ENCODE measurements around the gene ZNF70. TPM values are rescaled to one million over a fixed set of nuclear protein-coding genes. Genes with fewer than 3 reads are reported as not detected.

Gene ZNF70
- total RNA-seq, 2 experiments from 2014 or later, result 1.3 to 1.9 TPM

GRCh38 chr22:23692598-23693291 lies 58.2 kb downstream of the ZNF70 start:
- peaks cover 31% of the 10 kb centered on the region for H3K36me3 ChIP-seq (ENCODE audit: insufficient read depth, low read length)
- no peaks in the 10 kb centered on the region for H3K27me3 ChIP-seq (ENCODE audit: control insufficient read depth in 1 of 2, insufficient read depth in 2 of 2, low read length in 2 of 2)
- peaks cover 35% of the 10 kb centered on the region for H3K4me1 Mint-ChIP-seq (ENCODE audit: low read depth)
- DNase-seq, result no peak
- peak overlapping the region; percentile 25 for H3K4me3 Mint-ChIP-seq
- H3K4me3 ChIP-seq (ENCODE audit: low read length), result no peak overlapping the region
- TF ChIP-seq, protein P1, sequence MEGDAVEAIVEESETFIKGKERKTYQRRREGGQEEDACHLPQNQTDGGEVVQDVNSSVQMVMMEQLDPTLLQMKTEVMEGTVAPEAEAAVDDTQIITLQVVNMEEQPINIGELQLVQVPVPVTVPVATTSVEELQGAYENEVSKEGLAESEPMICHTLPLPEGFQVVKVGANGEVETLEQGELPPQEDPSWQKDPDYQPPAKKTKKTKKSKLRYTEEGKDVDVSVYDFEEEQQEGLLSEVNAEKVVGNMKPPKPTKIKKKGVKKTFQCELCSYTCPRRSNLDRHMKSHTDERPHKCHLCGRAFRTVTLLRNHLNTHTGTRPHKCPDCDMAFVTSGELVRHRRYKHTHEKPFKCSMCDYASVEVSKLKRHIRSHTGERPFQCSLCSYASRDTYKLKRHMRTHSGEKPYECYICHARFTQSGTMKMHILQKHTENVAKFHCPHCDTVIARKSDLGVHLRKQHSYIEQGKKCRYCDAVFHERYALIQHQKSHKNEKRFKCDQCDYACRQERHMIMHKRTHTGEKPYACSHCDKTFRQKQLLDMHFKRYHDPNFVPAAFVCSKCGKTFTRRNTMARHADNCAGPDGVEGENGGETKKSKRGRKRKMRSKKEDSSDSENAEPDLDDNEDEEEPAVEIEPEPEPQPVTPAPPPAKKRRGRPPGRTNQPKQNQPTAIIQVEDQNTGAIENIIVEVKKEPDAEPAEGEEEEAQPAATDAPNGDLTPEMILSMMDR (IDR thresholded peaks at IDR 0.05), result no peak
- H3K36me3 Mint-ChIP-seq (ENCODE audit: low read depth), result peaks cover 52% of the 10 kb centered on the region
- H3K27ac Mint-ChIP-seq, result peak overlapping the region; percentile 97
- H3K27ac ChIP-seq (ENCODE audit: low read depth in 1 of 2, low read length in 2 of 2), result no peak overlapping the region
- ChIA-PET CTCF (no interaction called here), POLR2A (no interaction called here)
- H3K27me3 Mint-ChIP-seq, result no peaks in the 10 kb centered on the region
- H3K9me3 Mint-ChIP-seq, result no peaks in the 10 kb centered on the region
- H3K9me3 ChIP-seq (ENCODE audit: control insufficient read depth in 1 of 2, insufficient read depth in 1 of 2, low read length in 2 of 2), result no peaks in the 10 kb centered on the region
- intact Hi-C loops (cut with DNase I, micrococcal nuclease), result loop anchor here in 1 of 2 experiments (10.0 kb wide), 1 partner anchor 548 kb away; the partner anchor contains the start of genes RAB36 and RSPH14
- H3K4me1 ChIP-seq (ENCODE audit: insufficient read depth, low read length), result peaks cover 42% of the 10 kb centered on the region
- ATAC-seq (ENCODE audit: poor library complexity), result no peak

- Histone ChIP-seq H3K36me3 (ENCODE audit: insufficient read depth, low read length) (peaks cover 31% of the 10 kb centered on the region), H3K4me3 (ENCODE audit: low read length) (no peak overlapping the region), H3K9me3 (ENCODE audit: control insufficient read depth in 1 of 2, insufficient read depth in 1 of 2, low read length in 2 of 2) (no peaks in the 10 kb centered on the region), H3K27ac (ENCODE audit: low read depth in 1 of 2, low read length in 2 of 2) (no peak overlapping the region), H3K27me3 (ENCODE audit: control insufficient read depth in 1 of 2, insufficient read depth in 2 of 2, low read length in 2 of 2) (no peaks in the 10 kb centered on the region), H3K4me1 (ENCODE audit: insufficient read depth, low read length) (peaks cover 33% of the 10 kb centered on the region)
- ATAC-seq (ENCODE audit: poor library complexity) (no peak), DNase-seq (no peak)
- intact Hi-C loops (cut with DNase I, micrococcal nuclease), result loop anchor here in 1 of 2 experiments (10.0 kb wide), 1 partner anchor 547 kb away; the partner anchor contains the start of genes RAB36 and RSPH14
- ChIA-PET POLR2A (interaction anchor here (1.1 kb wide), 1 partner anchor 95 kb away, joined by 3 read pairs; the partner anchor contains the start of gene SMARCB1), CTCF (no interaction called here)
- Mint-ChIP-seq H3K27ac (peak overlapping the region; percentile 62), H3K27me3 (no peaks in the 10 kb centered on the region), H3K9me3 (no peaks in the 10 kb centered on the region), H3K36me3 (ENCODE audit: low read depth) (peaks cover 47% of the 10 kb centered on the region), H3K4me3 (no peak overlapping the region), H3K4me1 (ENCODE audit: low read depth) (peaks cover 27% of the 10 kb centered on the region)
- TF ChIP-seq, protein P1 (IDR thresholded peaks at IDR 0.05), result no peak
Observed at GRCh38 chr22:23691748-23692423, 59.0 kb downstream of the ZNF70 start.

- CTCF ChIA-PET, result no interaction called here
- no peaks in the 10 kb centered on the region for H3K27me3 ChIP-seq (ENCODE audit: control insufficient read depth in 1 of 2, insufficient read depth in 2 of 2, low read length in 2 of 2)
- H3K36me3 ChIP-seq (ENCODE audit: insufficient read depth, low read length), result peaks cover 31% of the 10 kb centered on the region
- DNase-seq (no peak), ATAC-seq (ENCODE audit: poor library complexity) (no peak)
- Mint-ChIP-seq H3K27me3 (no peaks in the 10 kb centered on the region), H3K36me3 (ENCODE audit: low read depth) (peaks cover 38% of the 10 kb centered on the region), H3K27ac (peak within 1 kb of the TSS; percentile 62), H3K9me3 (no peaks in the 10 kb centered on the region), H3K4me1 (ENCODE audit: low read depth) (peaks cover 17% of the 10 kb centered on the region), H3K4me3 (no peak within 1 kb of the TSS)
- no peak within 1 kb of the TSS for H3K4me3 ChIP-seq (ENCODE audit: low read length)
- POLR2A ChIA-PET, result no interaction called here
- H3K27ac ChIP-seq (ENCODE audit: low read depth in 1 of 2, low read length in 2 of 2), result no peak within 1 kb of the TSS
- H3K4me1 ChIP-seq (ENCODE audit: insufficient read depth, low read length), result peaks cover 21% of the 10 kb centered on the region
- H3K9me3 ChIP-seq (ENCODE audit: control insufficient read depth in 1 of 2, insufficient read depth in 1 of 2, low read length in 2 of 2), result no peaks in the 10 kb centered on the region
- intact Hi-C loops (cut with DNase I, micrococcal nuclease), result loop anchor here in 1 of 2 experiments (10.0 kb wide), 1 partner anchor 546 kb away; the partner anchor contains the start of genes RAB36 and RSPH14
- TF ChIP-seq, protein P1 (IDR thresholded peaks at IDR 0.05), result no peak
Observed at GRCh38 chr22:23690713-23691112, 60.2 kb downstream of the ZNF70 start, which contains the start of gene RGL4. Gene RGL4, plus strand, starts transcription at chr22:23691013. Its CDS starts 1,018 bp downstream, at chr22:23692031.

Measured in CD4-positive, alpha-beta T cell (primary cell).